HG02610 (cell line): ENCODE measurements around the gene ZFR2.

Experiments used
- ATAC-seq: cut with Tn5 transposase; IDR thresholded peaks from one replicate; pipeline ENCODE4 v1.9.1; 2021; ENCODE audit warnings: mild to moderate bottlenecking, moderate library complexity; ENCODE audit not compliant: unreplicated experiment

The ZFR2 gene

DNA sequence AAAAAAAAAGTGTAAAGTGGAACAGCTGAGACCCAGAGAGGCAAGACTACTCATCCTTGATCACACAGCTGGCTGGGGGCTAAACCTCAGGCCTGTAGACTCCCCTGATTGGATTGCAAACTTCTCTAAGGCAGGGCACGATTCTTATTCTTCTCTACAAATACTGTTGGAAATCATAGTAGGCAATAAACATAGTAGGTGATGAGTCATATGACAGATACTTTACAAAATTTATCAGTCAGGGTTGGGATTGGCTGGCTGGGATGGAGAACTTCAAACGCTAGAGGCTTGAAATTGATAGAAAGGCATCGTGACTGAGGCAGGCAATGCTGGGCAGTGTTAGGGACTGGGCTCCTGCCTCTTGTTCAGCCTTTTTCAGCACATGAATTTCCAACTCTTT lies 76.7 kb downstream of the ZFR2 start:
- no peak for ATAC-seq

DNA sequence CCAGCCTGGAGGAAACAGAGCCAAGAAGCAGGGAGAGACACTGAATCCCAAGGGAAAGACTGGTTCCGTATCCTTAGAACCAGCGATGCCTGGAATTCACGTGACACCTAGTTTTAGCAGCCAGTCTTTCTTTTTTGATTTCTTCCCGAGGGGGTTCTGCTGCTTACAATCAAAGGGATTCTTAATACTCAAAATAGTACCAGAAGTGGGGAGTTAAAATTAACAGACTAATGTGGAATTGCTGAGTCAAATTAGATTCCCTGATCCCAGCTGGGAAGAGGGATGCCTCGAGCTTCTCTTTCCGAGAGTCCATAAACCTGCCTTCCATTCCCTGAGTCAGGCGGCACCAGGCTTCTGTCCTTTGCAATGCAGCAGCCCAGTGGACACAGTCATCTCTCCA lies 77.9 kb downstream of the ZFR2 start:
- no peak for ATAC-seq

DNA sequence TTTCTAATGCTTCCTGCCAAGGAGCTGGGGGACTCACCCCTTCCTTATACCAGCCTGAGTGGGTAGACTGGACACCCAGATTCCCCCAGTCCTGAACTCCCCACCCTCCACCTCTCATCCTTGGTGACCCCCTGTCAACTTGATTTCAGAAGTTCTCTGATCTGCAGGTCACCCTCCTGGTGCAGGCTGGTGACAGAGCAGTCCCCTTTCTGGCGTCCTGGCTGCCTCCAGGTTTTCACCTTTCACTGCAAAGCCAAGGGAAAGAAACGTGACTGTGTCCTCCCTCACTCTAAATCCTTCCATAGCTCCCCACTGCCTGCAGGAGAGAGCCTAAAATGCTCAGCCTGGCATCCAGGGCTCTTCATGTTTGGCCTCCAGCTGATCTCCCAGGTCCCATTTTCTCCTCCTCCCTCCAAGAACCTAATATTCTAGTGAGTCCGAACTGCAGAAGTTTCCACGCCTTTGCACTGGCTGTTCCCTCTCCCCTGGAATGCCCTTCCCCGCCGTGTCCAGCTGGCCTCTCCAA lies 78.6 kb downstream of the ZFR2 start:
- ATAC-seq = no peak

DNA sequence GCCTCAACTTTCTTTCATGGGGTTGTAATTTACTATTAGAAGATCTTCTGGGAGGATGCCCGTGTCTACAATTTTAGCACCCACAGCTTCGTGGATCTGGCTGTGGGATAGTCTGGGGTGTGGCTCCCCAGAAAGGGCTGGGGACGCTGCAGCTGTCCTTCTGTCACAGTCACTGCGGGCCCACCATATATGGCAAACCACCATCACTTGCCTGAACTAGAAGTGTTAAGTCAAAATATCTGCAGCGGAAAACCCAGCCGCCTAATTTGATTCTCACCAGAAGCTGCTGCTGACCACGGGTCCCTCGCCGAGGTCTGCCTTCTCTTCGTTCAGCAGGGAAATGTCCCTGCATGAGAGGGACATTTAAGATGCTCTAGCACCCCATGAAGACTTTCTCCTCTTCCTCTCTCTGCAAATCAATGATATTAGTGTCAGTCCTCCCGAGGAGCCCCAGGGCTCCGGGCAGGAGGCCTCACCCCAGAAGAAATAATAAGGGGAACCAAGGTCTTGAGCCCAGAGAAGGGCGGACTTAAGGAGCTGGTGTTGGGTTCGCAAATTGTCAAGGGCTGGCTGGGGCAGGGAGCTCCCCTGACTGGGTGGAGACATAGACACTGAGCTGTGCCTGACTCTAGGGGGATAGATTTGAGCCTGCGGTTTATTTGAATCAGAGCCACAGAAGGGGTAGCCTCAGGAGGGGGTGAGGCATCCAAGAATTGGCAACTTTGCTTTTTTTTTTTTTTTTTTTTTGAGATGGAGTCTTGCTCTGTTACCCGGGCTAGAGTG lies 79.7 kb downstream of the ZFR2 start:
- ATAC-seq = no peak

DNA sequence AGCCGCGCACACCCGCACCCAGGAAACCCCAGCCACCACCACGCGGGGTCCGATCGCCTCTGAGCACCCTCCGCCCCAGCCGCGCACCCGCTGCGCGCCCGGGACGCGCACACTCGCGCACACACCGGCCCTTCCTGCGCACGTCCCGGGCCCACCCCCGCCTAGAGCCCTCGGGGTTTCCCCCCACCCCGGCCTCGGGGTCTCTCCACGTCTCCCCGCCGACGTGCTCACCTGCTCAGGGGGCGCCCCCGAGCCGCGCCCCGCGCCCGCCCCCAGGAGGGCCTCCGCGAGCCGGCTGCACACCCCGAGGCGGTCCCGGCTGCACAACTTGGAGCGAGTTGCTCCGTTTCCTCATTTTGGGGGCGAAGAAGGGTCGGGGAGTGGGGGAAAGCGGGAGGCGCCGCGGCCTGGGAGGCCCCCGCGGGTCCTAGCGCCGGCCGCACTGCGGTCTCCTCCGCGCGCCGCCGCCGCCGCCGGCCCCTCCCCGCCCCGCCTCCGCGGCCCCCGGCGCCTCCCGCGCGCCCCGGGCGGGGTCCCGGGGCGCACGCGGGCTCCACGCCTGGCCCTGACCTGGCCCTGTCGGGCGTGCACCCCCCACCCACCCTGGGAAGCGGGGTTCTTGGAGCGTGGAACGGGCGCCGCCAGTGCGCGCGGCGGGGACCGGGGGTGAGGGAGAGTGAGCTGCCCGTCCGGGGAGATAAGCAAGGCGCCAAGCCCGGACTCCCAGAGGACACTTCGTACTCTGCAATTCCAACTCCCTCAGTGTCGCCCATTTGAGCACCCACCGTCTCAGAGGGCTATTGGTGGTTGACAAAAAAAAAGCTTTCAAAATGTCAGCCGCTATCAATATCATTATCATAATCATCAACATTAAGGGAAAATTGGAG lies 82.7 kb downstream of the ZFR2 start, which contains the start of gene MATK:
MATK (minus strand) TSS at position 444 of the 887 bp plus-strand sequence. CDS start 1,246 bp downstream, outside the sequence.
- no peak for ATAC-seq

DNA sequence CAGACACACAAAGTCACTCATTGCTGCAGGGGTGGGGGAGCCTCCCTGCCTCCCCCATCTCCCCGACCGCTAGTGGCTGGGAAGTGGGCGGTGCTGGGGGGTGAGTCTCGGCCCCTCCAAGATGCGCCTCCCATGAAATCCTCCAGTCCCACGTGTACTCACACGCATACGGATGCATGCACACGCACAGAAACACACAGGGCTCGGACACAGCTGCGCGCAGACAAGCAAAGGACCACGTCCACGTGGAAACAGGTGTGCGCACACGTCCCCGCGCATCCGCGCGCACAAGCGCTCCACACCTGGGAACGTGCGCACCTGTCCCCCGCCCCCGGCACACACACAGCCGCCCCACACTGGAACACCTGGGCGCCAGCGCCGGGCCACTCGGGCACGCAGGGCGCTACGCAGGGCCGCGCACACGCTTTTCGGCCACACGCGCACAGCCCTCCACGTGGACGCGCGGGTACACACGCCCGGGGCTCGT lies 83.3 kb downstream of the ZFR2 start:
- no peak for ATAC-seq

DNA sequence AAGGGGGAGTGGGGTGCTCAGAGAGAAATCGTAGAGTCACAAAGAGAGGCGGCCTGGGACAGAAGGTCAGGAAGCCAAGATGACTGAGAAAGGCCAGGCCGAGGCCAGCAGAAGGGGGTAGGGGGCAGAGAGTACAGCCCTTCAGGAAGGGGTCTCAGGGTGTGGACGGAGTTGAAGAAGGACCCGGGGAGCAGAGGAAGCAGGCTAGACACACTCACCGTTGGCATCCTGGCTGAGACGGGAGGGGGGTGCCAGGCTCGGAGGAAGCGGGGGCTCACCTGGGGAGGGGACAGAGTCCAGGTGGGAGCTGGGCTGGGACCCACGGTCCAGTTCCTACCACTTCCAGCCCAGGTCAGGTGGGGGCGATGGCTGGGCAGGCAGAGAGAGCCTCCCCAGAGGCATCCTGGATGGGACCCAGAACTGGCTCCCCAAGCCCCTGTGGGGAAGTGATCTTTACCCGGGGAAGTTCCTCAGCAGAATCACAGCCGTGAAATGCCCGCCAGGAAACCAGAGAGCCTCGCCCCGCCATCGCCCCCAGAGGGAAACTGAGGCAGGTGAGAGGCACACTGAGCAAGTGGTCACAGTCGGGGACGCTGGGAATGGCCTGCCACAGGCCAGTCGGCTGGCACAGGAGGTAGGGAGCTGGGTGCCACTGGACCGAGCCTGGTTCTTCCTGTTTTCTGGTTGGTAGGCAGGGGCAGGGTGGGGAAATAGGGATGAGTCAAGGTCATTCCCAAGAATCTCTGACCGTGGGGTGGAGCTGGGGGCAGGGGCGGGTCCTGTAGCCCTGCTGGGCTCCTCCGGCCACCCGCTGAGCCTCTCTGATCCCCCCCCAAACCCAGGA lies 84.0 kb downstream of the ZFR2 start:
- no peak for ATAC-seq

DNA sequence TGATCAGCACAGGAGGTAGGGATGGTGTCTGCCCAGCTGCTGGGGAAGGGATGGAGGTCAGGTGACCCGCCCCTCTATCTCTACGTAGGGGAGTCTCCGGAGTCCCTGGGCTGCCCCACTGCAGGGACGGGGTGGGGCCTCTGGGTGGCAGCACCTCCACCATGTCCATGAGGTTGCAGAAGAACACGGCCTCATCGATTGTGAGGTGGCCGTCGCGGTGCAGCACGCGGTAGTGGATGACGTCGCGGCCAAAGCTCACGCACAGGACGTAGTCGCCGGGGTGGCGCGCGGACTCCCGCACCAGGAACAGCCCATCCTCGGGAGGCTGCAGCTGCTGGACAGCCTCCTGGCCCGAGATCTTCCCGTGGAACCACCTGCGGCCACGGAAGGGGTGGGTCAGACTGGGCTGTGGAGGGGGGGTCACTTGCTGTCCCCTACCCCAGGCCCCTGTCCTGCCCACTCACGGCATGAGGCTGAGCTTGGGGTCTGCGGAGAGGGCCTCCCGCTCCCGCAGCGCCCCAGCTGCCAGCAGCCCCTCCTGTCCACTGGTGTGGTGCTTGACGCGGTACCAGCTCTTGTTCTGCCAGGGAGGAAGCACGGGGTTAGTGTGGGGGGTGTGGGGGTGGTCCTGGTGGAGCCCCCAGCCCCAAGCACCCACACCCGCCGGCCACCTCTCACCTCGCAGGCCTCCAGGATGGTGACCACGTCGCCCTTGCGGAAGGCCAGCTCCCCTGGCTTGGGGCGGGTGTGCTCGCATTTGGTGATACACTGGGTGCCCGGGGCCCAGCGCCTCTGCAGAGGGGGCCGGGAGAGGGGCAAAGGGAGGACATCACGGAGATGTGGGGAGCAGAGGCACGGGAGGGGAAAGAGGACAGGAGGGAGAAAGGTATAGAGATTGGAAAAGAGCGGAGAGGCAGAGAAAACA lies 84.9 kb downstream of the ZFR2 start:
- no peak for ATAC-seq

DNA sequence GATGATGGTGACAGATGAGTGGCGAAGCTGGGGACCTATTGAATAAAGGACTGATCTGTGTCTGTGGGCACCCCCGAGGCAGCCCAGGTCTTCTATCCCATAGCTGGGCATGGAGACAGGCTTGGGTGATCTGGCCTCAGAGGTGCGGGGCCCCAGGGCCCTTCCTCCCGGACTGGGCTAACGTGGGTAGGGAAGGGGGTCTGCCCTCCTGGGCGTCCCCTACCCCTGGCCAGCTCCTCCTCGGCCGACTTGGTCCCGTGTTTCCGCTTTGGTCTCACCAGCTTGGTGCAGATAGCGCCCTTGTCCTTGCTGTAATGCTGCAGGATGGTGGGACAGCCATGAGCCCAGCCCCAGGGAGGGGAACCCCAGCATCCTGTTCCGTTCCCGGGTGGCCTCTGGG lies 85.9 kb downstream of the ZFR2 start:
- no peak for ATAC-seq

DNA sequence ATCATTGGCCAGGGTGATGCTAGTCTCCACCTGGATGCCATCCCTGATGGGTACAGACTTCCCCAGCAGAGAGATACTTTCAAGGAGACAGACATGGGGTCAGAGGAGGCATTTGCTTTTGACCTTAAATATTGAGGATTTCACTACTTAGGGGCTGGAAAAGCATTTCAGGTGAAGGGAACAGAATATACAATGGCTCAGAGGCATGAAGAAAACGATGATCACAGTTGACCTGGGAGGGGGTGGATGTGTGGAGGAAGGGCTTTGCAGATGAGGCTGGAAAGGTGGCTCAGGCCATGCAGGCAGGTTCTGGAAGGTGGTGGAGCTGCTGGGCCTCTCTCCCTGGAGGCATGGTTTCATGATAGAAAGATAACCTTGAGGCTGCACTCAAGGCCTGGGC lies 86.5 kb downstream of the ZFR2 start:
- ATAC-seq = no peak

DNA sequence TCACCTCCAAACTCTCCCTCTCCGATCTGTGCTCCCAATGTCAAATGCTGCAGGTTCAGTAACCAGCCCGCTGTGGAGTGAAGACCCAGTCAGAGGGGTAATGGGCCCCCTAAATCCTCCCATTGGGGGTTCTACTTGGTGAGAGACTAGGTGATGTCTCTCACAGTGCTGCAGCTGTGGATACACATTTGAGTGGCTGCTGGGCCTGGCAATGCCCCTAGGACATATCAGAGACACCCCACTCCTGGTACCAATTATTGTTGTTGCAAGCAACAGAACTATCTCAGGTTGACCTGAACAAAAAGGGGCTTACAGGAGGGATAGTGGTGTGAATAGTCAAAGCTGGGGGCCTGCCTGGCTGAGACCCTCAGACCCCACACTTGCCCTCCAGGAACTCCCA lies 87.2 kb downstream of the ZFR2 start:
- no peak for ATAC-seq

DNA sequence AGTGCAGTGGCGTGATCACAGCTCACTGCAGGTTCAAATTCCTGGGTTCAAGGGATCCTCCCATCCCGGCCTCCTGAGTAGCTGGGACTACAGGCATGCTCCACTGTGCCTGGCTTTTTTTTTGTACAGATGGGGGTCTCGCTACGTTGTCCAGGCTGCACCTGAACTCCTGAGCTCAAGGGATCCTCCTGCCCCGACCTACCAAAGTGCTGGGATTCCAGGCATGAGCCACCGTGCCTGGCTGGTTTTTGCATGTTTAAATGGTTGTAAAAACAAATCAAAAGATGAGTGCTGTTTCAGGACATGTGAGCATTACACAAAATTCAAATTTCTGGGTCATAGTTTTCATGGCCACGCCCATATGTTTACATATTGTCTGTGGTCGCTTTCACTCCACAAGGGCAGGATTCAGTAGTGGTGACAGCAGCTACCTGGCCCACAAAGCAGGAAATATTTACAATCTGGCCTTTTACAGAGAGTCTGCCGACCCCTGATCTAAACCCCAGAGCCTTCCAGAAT lies 88.0 kb downstream of the ZFR2 start:
- no peak for ATAC-seq

DNA sequence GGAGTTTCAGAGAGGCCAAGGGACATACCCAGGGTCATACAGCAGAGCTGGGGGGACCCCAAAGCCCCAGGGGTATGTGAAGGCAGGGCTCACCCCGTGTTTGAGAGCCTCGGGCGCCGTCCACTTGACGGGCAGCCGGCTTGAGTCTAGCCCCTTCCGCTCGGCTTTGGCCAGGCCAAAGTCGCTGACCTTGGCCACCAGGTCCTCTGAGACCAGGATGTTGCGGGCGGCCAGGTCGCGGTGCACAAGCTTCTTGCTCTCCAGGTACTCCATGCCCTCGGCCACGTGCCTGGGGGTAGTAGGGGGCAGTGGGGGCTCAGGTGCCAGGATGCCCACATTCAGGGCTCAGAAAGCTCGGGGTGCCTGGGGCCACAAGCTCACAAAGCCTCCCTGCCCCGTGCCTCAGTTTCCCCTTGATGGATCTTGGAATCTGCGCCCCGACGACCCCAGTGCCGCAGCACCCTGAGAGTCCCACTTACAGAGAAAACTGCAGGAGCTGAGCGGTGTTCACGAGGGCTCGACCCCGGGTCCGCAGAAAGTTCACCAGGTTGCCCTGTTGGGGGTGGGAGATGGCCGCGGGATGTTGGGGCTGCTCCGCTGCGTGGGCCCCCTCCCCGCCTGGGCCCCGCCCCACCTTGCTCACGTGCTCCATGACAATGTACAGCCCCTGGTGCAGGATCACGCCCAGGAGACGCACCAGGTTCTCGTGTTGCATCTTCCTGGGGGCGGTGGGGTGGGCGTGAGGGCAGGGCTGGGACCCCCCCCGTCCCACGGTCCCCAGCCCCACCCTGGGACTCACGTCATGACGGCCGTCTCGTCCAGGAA lies 89.7 kb downstream of the ZFR2 start:
- no peak for ATAC-seq

DNA sequence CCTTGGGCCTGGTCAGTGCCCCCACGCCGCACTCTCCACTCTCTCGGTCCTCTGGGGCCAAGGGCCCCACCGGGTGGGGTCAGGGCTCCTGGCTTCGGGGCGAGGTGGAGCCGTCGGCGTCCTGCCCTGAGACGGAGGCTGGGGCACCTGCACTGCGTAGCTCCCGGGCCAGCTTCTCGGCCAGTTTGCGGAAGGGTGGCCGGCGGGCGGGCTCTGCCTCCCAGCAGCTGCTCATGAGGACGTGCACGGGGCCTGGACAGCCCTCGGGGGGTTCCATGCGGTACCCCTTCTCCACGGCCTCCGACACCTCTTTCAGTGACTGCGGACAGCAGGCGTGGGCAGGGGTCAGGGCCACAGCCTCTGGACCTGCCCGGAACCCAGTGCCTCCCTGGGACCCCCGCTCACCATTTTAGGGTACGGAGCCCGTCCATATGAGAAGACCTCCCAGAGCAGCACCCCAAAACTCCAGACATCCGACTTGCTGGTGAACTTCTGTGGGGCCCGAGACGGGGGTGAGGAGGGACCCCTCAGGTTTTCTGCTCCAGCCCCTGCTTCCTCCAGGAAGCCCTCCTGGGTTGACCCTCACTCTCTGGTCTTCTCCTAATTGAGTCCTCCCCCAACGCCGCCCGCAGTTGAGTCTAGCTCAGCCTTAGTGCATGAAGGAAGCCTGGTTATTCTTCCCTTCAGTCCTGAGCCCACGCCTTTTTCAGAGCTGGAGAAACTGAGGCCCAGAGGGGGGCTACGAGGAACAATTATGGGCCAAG lies 90.6 kb downstream of the ZFR2 start:
- no peak for ATAC-seq

DNA sequence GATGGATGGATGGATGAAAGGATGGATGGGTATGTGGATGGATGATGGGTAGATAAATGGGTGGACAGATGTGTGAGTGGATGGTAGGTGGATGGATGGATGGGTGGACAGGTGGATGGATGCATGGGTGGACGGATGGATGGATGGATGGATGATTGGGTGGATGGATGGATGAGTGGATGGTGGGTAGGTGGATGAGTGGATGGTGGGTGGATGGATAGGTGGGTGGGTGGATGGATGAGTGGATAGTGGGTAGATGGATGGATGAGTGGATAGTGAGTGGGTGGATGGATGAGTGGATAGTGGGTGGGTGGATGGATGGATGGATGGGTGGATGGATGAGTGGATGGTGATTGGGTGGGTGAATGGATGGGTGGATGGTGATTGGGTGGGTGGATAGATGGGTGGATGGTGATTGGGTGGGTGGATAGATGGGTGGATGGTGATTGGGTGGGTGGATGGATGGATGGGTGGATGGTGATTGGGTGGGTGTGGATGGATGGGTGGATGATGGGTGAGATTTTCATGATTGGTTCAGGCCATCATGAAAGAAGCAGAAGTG lies 92.3 kb downstream of the ZFR2 start:
- no peak for ATAC-seq

DNA sequence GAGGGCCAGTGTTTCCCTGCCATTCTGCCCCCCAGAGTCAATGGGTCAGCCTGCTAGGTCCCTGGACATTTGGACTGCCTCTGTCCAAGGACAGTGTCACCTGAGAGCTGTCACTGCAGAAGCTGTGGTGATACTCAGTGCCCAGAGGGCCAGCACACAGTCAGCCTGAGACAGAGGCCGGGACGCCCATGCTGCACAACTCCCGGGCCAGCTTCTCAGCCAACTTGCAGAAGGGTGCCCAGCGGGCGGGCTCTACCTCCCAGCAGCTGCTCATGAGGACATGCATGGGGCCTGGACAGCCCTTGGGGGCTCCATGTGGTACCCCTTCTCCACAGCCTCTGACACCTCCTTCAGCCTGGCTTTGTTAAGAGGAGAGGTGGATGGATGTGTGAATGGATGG lies 93.0 kb downstream of the ZFR2 start:
- no peak for ATAC-seq

DNA sequence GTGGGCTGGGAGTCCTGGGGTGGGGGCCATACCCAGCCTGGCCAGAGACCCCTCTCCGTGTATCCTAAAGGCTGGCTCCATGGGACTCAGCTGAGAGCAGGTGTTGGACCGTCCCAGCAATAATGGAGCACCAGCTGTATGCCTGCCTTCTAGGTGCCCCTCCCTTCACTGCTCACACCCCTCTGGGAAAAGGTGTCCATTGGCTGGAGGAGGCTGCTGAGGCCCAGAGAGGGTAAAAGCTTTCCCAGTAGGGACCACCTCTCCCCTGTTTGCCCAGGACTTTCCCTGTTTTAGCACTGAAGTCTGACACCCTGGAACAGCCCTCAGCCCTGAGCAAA lies 93.5 kb downstream of the ZFR2 start:
- ATAC-seq = no peak
